ENCODE data around the gene SYCE1. TPM values are rescaled to one million over a fixed set of nuclear protein-coding genes. Genes with fewer than 3 reads are reported as not detected.

The SYCE1 gene
- total RNA-seq, 2 donors from 2014 or later: not detected

- Histone ChIP-seq H3K36me3 (ENCODE audit: control insufficient read depth, insufficient read depth, low read length) (no peaks in the 10 kb centered on the region), H3K9ac (ENCODE audit: extremely low read depth, low read length, poor library complexity, severe bottlenecking) (no peak overlapping the region), H3K4me1 (ENCODE audit: control insufficient read depth, insufficient read depth, low read length) (no peaks in the 10 kb centered on the region), H3K27ac (ENCODE audit: low read depth, low read length) (no peak overlapping the region), H3K27me3 (ENCODE audit: control insufficient read depth, insufficient read depth, low read length, poor library complexity, severe bottlenecking) (no peaks in the 10 kb centered on the region), H3K4me3 (ENCODE audit: low read length) (no peak overlapping the region), H3K9me3 (ENCODE audit: control insufficient read depth, low read length) (peaks cover 23% of the 10 kb centered on the region)
- Mint-ChIP-seq H3K27ac (no peak overlapping the region), H3K4me3 (no peak overlapping the region), H3K9me3 (peaks cover 49% of the 10 kb centered on the region), H3K4me1 (no peaks in the 10 kb centered on the region), H3K36me3 (ENCODE audit: low read depth) (no peaks in the 10 kb centered on the region), H3K27me3 (ENCODE audit: insufficient read depth) (peaks cover 6% of the 10 kb centered on the region)
- 82 to 92% methylated on average over 18 to 29 of the region's 29 CpGs for WGBS, 2 experiments (ENCODE audit: insufficient coverage in 1 of 2, insufficient read length in 1 of 2)
- TF ChIP-seq, protein P1, sequence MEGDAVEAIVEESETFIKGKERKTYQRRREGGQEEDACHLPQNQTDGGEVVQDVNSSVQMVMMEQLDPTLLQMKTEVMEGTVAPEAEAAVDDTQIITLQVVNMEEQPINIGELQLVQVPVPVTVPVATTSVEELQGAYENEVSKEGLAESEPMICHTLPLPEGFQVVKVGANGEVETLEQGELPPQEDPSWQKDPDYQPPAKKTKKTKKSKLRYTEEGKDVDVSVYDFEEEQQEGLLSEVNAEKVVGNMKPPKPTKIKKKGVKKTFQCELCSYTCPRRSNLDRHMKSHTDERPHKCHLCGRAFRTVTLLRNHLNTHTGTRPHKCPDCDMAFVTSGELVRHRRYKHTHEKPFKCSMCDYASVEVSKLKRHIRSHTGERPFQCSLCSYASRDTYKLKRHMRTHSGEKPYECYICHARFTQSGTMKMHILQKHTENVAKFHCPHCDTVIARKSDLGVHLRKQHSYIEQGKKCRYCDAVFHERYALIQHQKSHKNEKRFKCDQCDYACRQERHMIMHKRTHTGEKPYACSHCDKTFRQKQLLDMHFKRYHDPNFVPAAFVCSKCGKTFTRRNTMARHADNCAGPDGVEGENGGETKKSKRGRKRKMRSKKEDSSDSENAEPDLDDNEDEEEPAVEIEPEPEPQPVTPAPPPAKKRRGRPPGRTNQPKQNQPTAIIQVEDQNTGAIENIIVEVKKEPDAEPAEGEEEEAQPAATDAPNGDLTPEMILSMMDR (conservative IDR thresholded peaks at IDR 0.05): no peak
- DNase-seq: no peak
Measured at GRCh38 chr10:133567609-133568286, 2.4 kb upstream of the SYCE1 start.

GRCh38 chr10:133567119-133567518 is 1.7 kb upstream of the SYCE1 start:
- no peak overlapping the region for H3K9ac ChIP-seq (ENCODE audit: extremely low read depth, low read length, poor library complexity, severe bottlenecking)
- DNase-seq: no peak
- peaks cover 27% of the 10 kb centered on the region for H3K9me3 ChIP-seq (ENCODE audit: control insufficient read depth, low read length)
- no peaks in the 10 kb centered on the region for H3K36me3 ChIP-seq (ENCODE audit: control insufficient read depth, insufficient read depth, low read length)
- H3K27me3 Mint-ChIP-seq (ENCODE audit: insufficient read depth): peaks cover 6% of the 10 kb centered on the region
- TF ChIP-seq, protein P1 (conservative IDR thresholded peaks at IDR 0.05): no peak
- no peaks in the 10 kb centered on the region for H3K27me3 ChIP-seq (ENCODE audit: control insufficient read depth, insufficient read depth, low read length, poor library complexity, severe bottlenecking)
- WGBS, 2 experiments (ENCODE audit: insufficient coverage in 1 of 2, insufficient read length in 1 of 2): 69 to 76% methylated on average over 2 to 5 of the region's 5 CpGs
- H3K27ac Mint-ChIP-seq: no peak overlapping the region
- H3K4me3 Mint-ChIP-seq: no peak overlapping the region
- no peaks in the 10 kb centered on the region for H3K4me1 Mint-ChIP-seq
- H3K4me3 ChIP-seq (ENCODE audit: low read length): no peak overlapping the region
- no peaks in the 10 kb centered on the region for H3K4me1 ChIP-seq (ENCODE audit: control insufficient read depth, insufficient read depth, low read length)
- no peaks in the 10 kb centered on the region for H3K36me3 Mint-ChIP-seq (ENCODE audit: low read depth)
- no peak overlapping the region for H3K27ac ChIP-seq (ENCODE audit: low read depth, low read length)
- H3K9me3 Mint-ChIP-seq: peaks cover 52% of the 10 kb centered on the region

DNA sequence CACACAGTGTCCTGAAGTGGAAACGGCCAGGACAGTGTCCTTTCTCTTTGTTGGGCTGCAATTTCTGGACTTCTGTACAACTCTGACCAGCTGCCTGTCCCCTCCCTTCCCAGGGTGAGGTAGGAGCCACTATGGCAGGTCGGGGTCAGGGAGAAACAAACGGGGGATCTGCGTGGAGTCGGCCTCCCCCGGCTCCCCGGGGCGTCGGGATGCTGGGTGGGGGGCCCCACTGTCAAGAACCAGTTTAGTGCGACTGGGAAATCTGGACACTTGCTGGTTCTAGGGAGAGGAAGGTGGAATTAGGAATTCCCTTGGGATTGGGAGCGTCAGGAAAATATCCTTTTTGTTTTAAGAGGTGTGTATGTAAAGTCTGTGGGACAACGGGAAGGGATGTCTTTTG is 567 bp downstream of the SYCE1 start:
- Mint-ChIP-seq H3K4me3 (no peak overlapping the region), H3K27me3 (ENCODE audit: insufficient read depth) (peaks cover under 1% of the 10 kb centered on the region), H3K9me3 (peaks cover 67% of the 10 kb centered on the region), H3K36me3 (ENCODE audit: low read depth) (no peaks in the 10 kb centered on the region), H3K4me1 (no peaks in the 10 kb centered on the region), H3K27ac (no peak overlapping the region)
- Histone ChIP-seq H3K27me3 (ENCODE audit: control insufficient read depth, insufficient read depth, low read length, poor library complexity, severe bottlenecking) (no peaks in the 10 kb centered on the region), H3K36me3 (ENCODE audit: control insufficient read depth, insufficient read depth, low read length) (no peaks in the 10 kb centered on the region), H3K9me3 (ENCODE audit: control insufficient read depth, low read length) (peaks cover 33% of the 10 kb centered on the region), H3K4me3 (ENCODE audit: low read length) (no peak overlapping the region), H3K27ac (ENCODE audit: low read depth, low read length) (no peak overlapping the region), H3K4me1 (ENCODE audit: control insufficient read depth, insufficient read depth, low read length) (no peaks in the 10 kb centered on the region), H3K9ac (ENCODE audit: extremely low read depth, low read length, poor library complexity, severe bottlenecking) (no peak overlapping the region)
- DNase-seq: no peak
- TF ChIP-seq, protein P1 (conservative IDR thresholded peaks at IDR 0.05): no peak
- 81 to 82% methylated on average over 7 to 12 of the region's 12 CpGs for WGBS, 2 experiments (ENCODE audit: insufficient coverage in 1 of 2, insufficient read length in 1 of 2)
